A549 (cell line): ENCODE data around the gene ZNF501.

Experiments used
- EHMT2 ChIP-seq: fragments of 200-600 bp; sonication (generic); IDR thresholded peaks from 2 replicates; pipeline ENCODE4 v1.6.1; 2016; ENCODE audit warnings: antibody characterized with exemption, low read depth, mild to moderate bottlenecking, moderate library complexity
- EP300 ChIP-seq, 2 experiments: fragments of >200 bp; sonication (Bioruptor Twin); formaldehyde crosslinking; IDR thresholded peaks; 2 replicates in 1 of 2; 3 replicates in 1 of 2; pipeline ENCODE4 v1.6.1; 2016 to 2017
- GATA3 ChIP-seq: IDR thresholded peaks from 2 replicates; pipeline ENCODE4 v1.6.1; 2012; ENCODE audit warnings: borderline replicate concordance
- NFE2L2 ChIP-seq: fragments of 150-350 bp; conservative IDR thresholded peaks from 2 replicates; pipeline ENCODE4 v1.6.1; 2014; ENCODE audit warnings: low read length
- NR3C1 ChIP-seq: fragments of >200 bp; sonication (Bioruptor Twin); formaldehyde crosslinking; IDR thresholded peaks from 3 replicates; pipeline ENCODE4 v1.6.1; 2017
- POLR2A ChIP-seq: IDR thresholded peaks from 2 replicates; pipeline ENCODE4 v1.6.1; 2012; ENCODE audit warnings: mild to moderate bottlenecking, low read length
- POLR2AphosphoS2 ChIP-seq: conservative IDR thresholded peaks from 2 replicates; pipeline ENCODE4 v1.6.1; 2012; ENCODE audit warnings: low read length, improper control_type of control experiment, inconsistent platforms
- RCOR1 ChIP-seq: fragments of 150-350 bp; IDR thresholded peaks from 2 replicates; pipeline ENCODE4 v1.6.1; 2014; ENCODE audit warnings: antibody characterized with exemption, low read length, low read depth
- USF2 ChIP-seq: fragments of 450-650 bp; IDR thresholded peaks from 2 replicates; pipeline ENCODE4 v1.6.1; 2014; ENCODE audit warnings: antibody characterized with exemption
- ZSCAN20 ChIP-seq: fragments of 250-450 bp; sonication (Bioruptor Pico); IDR thresholded peaks from 2 replicates; pipeline ENCODE4 v1.8.0; 2022; ENCODE audit warnings: mild to moderate bottlenecking, moderate library complexity
- TF ChIP-seq, protein P1 (sequence below): fragments of >200 bp; sonication (Bioruptor Twin); formaldehyde crosslinking; IDR thresholded peaks from 3 replicates; pipeline ENCODE4 v1.5.1; 2016
- TF ChIP-seq, protein P2 (sequence below): fragments of 200-600 bp; sonication (generic); IDR thresholded peaks from 2 replicates; pipeline ENCODE4 v1.6.1; 2016; ENCODE audit warnings: antibody characterized with exemption, mild to moderate bottlenecking, moderate library complexity

DNA sequence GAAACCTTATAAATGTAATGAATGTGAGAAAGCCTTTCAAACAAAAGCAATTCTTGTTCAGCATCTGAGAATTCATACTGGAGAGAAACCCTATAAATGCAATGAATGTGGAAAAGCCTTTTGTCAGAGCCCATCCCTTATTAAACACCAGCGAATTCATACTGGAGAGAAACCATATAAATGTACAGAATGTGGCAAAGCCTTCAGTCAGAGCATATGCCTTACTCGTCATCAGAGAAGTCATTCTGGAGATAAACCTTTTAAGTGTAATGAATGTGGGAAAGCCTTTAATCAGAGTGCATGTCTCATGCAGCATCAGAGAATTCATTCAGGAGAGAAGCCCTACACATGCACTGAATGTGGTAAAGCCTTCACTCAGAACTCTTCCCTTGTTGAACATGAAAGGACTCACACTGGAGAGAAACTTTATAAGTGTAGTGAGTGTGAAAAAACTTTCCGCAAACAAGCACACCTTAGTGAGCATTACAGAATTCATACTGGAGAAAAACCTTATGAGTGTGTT lies 5.3 kb downstream of the ZNF501 start:
- TF ChIP-seq EP300 (IDR thresholded peaks at IDR 0.05) (no peak), POLR2A (no peak), USF2 (no peak), NR3C1 (no peak), GATA3 (no peak), POLR2AphosphoS2 (no peak), ZSCAN20 (CRISPR knock-in tag) (no peak), EHMT2 (no peak), RCOR1 (no peak), NFE2L2 (no peak)
- TF ChIP-seq, protein P1, sequence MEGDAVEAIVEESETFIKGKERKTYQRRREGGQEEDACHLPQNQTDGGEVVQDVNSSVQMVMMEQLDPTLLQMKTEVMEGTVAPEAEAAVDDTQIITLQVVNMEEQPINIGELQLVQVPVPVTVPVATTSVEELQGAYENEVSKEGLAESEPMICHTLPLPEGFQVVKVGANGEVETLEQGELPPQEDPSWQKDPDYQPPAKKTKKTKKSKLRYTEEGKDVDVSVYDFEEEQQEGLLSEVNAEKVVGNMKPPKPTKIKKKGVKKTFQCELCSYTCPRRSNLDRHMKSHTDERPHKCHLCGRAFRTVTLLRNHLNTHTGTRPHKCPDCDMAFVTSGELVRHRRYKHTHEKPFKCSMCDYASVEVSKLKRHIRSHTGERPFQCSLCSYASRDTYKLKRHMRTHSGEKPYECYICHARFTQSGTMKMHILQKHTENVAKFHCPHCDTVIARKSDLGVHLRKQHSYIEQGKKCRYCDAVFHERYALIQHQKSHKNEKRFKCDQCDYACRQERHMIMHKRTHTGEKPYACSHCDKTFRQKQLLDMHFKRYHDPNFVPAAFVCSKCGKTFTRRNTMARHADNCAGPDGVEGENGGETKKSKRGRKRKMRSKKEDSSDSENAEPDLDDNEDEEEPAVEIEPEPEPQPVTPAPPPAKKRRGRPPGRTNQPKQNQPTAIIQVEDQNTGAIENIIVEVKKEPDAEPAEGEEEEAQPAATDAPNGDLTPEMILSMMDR, result no peak
- TF ChIP-seq, protein P2, sequence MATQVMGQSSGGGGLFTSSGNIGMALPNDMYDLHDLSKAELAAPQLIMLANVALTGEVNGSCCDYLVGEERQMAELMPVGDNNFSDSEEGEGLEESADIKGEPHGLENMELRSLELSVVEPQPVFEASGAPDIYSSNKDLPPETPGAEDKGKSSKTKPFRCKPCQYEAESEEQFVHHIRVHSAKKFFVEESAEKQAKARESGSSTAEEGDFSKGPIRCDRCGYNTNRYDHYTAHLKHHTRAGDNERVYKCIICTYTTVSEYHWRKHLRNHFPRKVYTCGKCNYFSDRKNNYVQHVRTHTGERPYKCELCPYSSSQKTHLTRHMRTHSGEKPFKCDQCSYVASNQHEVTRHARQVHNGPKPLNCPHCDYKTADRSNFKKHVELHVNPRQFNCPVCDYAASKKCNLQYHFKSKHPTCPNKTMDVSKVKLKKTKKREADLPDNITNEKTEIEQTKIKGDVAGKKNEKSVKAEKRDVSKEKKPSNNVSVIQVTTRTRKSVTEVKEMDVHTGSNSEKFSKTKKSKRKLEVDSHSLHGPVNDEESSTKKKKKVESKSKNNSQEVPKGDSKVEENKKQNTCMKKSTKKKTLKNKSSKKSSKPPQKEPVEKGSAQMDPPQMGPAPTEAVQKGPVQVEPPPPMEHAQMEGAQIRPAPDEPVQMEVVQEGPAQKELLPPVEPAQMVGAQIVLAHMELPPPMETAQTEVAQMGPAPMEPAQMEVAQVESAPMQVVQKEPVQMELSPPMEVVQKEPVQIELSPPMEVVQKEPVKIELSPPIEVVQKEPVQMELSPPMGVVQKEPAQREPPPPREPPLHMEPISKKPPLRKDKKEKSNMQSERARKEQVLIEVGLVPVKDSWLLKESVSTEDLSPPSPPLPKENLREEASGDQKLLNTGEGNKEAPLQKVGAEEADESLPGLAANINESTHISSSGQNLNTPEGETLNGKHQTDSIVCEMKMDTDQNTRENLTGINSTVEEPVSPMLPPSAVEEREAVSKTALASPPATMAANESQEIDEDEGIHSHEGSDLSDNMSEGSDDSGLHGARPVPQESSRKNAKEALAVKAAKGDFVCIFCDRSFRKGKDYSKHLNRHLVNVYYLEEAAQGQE, result no peak
